Peyer's patch (tissue), 4 donors: Measurements from ENCODE around the gene AOAH.

Experiments
- CTCF ChIP-seq, 6 experiments: fragments of 450-650 bp in 4 of 6; fragments of 200-600 bp in 2 of 6; sonication (generic) in 1 of 6; IDR thresholded peaks; one replicate each; pipeline ENCODE4 v1.5.1; 2017 to 2019; ENCODE audit warnings: antibody characterized with exemption in 6 of 6, mild to moderate bottlenecking in 3 of 6, moderate library complexity in 1 of 6
- POLR2A ChIP-seq, 2 donors: fragments of 450-650 bp; IDR thresholded peaks; one replicate each; pipeline ENCODE4 v1.5.1; 2017; ENCODE audit warnings: antibody characterized with exemption in 2 of 2, mild to moderate bottlenecking in 2 of 2, moderate library complexity in 2 of 2

GRCh38 chr7:36613031-36613614, 111.2 kb downstream of the AOAH start:
- no peak for TF ChIP-seq POLR2A (IDR thresholded peaks at IDR 0.05)
- no peak for TF ChIP-seq CTCF (IDR thresholded peaks at IDR 0.05)
